Measurements from ENCODE around the gene SPTSSB. TPM values are rescaled to one million over a fixed set of nuclear protein-coding genes. Genes with fewer than 3 reads are reported as not detected.
A peak's percentile ranks its signal among the peaks of the same experiment; 100 is the strongest.

The SPTSSB gene
- total RNA-seq, 5 donors from 2014 or later (not counting 1 experiment from before 2014, with no cell fraction given): 0.12 to 2.3 (median 0.56) TPM

GRCh38 chr3:161406594-161407555 is 35.6 kb upstream of the SPTSSB start:
- peak in 14 of 35 experiments; percentile 2 to 45 (median 9) for DNase-seq
- H3K36me3 ChIP-seq (ENCODE audit: control insufficient read depth in 2 of 2, extremely low read depth in 1 of 2, insufficient read depth in 1 of 2, low read length in 1 of 2): no peaks in the 10 kb centered on the region
- H3K4me3 Mint-ChIP-seq: peak overlapping the region in 1 of 3 donors; percentile 25
- peaks cover 29 to 37% (median 31%) of the 10 kb centered on the region in 3 donors for H3K4me1 Mint-ChIP-seq
- H3K27ac Mint-ChIP-seq: no peak overlapping the region
- H3K27me3 ChIP-seq (replicated peaks in 1 of 2; ENCODE audit: control insufficient read depth in 2 of 2, extremely low read depth in 1 of 2, insufficient read depth in 2 of 2, low read length in 1 of 2): no peaks in the 10 kb centered on the region
- peaks cover 3 to 4% of the 10 kb centered on the region in 2 donors for H3K27me3 Mint-ChIP-seq
- H3K27ac ChIP-seq (ENCODE audit: low read length): no peak overlapping the region
- peaks cover 12 to 13% of the 10 kb centered on the region in 2 experiments for H3K4me1 ChIP-seq (ENCODE audit: control insufficient read depth in 1 of 2, extremely low read depth in 1 of 2, insufficient read depth in 2 of 2, low read length in 2 of 2)
- H3K9me3 ChIP-seq: no peaks in the 10 kb centered on the region
- H3K4me3 ChIP-seq (ENCODE audit: control insufficient read depth in 1 of 2, extremely low read depth in 1 of 2, low read length in 1 of 2): no peak overlapping the region
- POLR2A ChIA-PET: no interaction called here
- CTCF ChIA-PET: interaction anchor here (0.7 to 1.7 kb wide), 9 partner anchors 8 to 1714 kb away, joined by 3 to 6 read pairs (median 4); no protein-coding TSS in a partner anchor
- WGBS (ENCODE audit: insufficient coverage): no CpG with 5 or more reads among the region's 1 CpG
- ATAC-seq (replicated peaks in 1 of 4): peak in 3 of 4 experiments; percentile 63 to 87 (median 74)
- no peaks in the 10 kb centered on the region for H3K36me3 Mint-ChIP-seq
- H3K9me3 Mint-ChIP-seq: peaks cover 0 to 3% (median 0%) of the 10 kb centered on the region in 3 donors

GRCh38 chr3:161405836-161406235 is 34.5 kb upstream of the SPTSSB start:
- ChIA-PET POLR2A (no interaction called here), CTCF (interaction anchor here (0.6 to 1.7 kb wide), 4 partner anchors 9 to 183 kb away, joined by 3 to 4 read pairs (median 4); no protein-coding TSS in a partner anchor)
- no peak for DNase-seq
- Mint-ChIP-seq H3K36me3 (no peaks in the 10 kb centered on the region), H3K4me3 (peak overlapping the region in 1 of 3 donors; percentile 2), H3K27ac (no peak overlapping the region), H3K27me3 (peaks cover 0 to 2% of the 10 kb centered on the region in 2 donors), H3K4me1 (peaks cover 29 to 37% (median 31%) of the 10 kb centered on the region in 3 donors), H3K9me3 (peaks cover 0 to 3% (median 0%) of the 10 kb centered on the region in 3 donors)
- 85% methylated on average over 4 of the region's 4 CpGs for WGBS (ENCODE audit: insufficient coverage)
- peaks cover 12 to 13% of the 10 kb centered on the region in 2 experiments for H3K4me1 ChIP-seq (ENCODE audit: control insufficient read depth in 1 of 2, extremely low read depth in 1 of 2, insufficient read depth in 2 of 2, low read length in 2 of 2)
- H3K36me3 ChIP-seq (ENCODE audit: control insufficient read depth in 2 of 2, extremely low read depth in 1 of 2, insufficient read depth in 1 of 2, low read length in 1 of 2): no peaks in the 10 kb centered on the region
- no peak overlapping the region for H3K4me3 ChIP-seq (ENCODE audit: control insufficient read depth in 1 of 2, extremely low read depth in 1 of 2, low read length in 1 of 2)
- H3K27me3 ChIP-seq (replicated peaks in 1 of 2; ENCODE audit: control insufficient read depth in 2 of 2, extremely low read depth in 1 of 2, insufficient read depth in 2 of 2, low read length in 1 of 2): no peaks in the 10 kb centered on the region
- no peaks in the 10 kb centered on the region for H3K9me3 ChIP-seq
- H3K27ac ChIP-seq (ENCODE audit: low read length): no peak overlapping the region
- no peak for ATAC-seq (replicated peaks in 1 of 4)

- H3K9me3 Mint-ChIP-seq: peaks cover 0 to 3% (median 0%) of the 10 kb centered on the region in 3 donors
- H3K27me3 ChIP-seq (replicated peaks in 1 of 2; ENCODE audit: control insufficient read depth in 2 of 2, extremely low read depth in 1 of 2, insufficient read depth in 2 of 2, low read length in 1 of 2): no peaks in the 10 kb centered on the region
- peaks cover 12 to 13% of the 10 kb centered on the region in 2 experiments for H3K4me1 ChIP-seq (ENCODE audit: control insufficient read depth in 1 of 2, extremely low read depth in 1 of 2, insufficient read depth in 2 of 2, low read length in 2 of 2)
- H3K4me3 ChIP-seq (ENCODE audit: control insufficient read depth in 1 of 2, extremely low read depth in 1 of 2, low read length in 1 of 2): no peak overlapping the region
- H3K4me3 Mint-ChIP-seq: no peak overlapping the region
- WGBS (ENCODE audit: insufficient coverage): no CpG with 5 or more reads among the region's 1 CpG
- ChIA-PET CTCF (interaction anchor here in 1 of 2 donors (1.0 kb wide), 1 partner anchor 130 kb away, joined by 4 read pairs; no protein-coding TSS in a partner anchor), POLR2A (no interaction called here)
- no peak for DNase-seq
- no peak for ATAC-seq (replicated peaks in 1 of 4)
- H3K9me3 ChIP-seq: no peaks in the 10 kb centered on the region
- no peaks in the 10 kb centered on the region for H3K36me3 Mint-ChIP-seq
- H3K36me3 ChIP-seq (ENCODE audit: control insufficient read depth in 2 of 2, extremely low read depth in 1 of 2, insufficient read depth in 1 of 2, low read length in 1 of 2): no peaks in the 10 kb centered on the region
- no peaks in the 10 kb centered on the region for H3K27me3 Mint-ChIP-seq
- H3K4me1 Mint-ChIP-seq: peaks cover 29 to 37% (median 31%) of the 10 kb centered on the region in 3 donors
- H3K27ac Mint-ChIP-seq: no peak overlapping the region
- no peak overlapping the region for H3K27ac ChIP-seq (ENCODE audit: low read length)
Observed at GRCh38 chr3:161405087-161405486, 33.8 kb upstream of the SPTSSB start.

GRCh38 chr3:161403251-161403650 is 31.9 kb upstream of the SPTSSB start:
- no peaks in the 10 kb centered on the region for H3K36me3 Mint-ChIP-seq
- DNase-seq (no peak), ATAC-seq (replicated peaks in 1 of 4) (no peak)
- ChIA-PET POLR2A (no interaction called here), CTCF (interaction anchor here (0.6 to 1.1 kb wide), 3 partner anchors 10 to 127 kb away, joined by 3 to 4 read pairs (median 3); no protein-coding TSS in a partner anchor)
- peaks cover 0 to 3% (median 0%) of the 10 kb centered on the region in 3 donors for H3K9me3 Mint-ChIP-seq
- H3K27ac Mint-ChIP-seq: no peak overlapping the region
- H3K27me3 Mint-ChIP-seq: no peaks in the 10 kb centered on the region
- no peaks in the 10 kb centered on the region for H3K36me3 ChIP-seq (ENCODE audit: control insufficient read depth in 2 of 2, extremely low read depth in 1 of 2, insufficient read depth in 1 of 2, low read length in 1 of 2)
- H3K4me3 ChIP-seq (ENCODE audit: control insufficient read depth in 1 of 2, extremely low read depth in 1 of 2, low read length in 1 of 2): no peak overlapping the region
- H3K4me1 ChIP-seq (ENCODE audit: control insufficient read depth in 1 of 2, extremely low read depth in 1 of 2, insufficient read depth in 2 of 2, low read length in 2 of 2): peaks cover 12 to 13% of the 10 kb centered on the region in 2 experiments
- H3K4me1 Mint-ChIP-seq: peaks cover 30 to 41% (median 31%) of the 10 kb centered on the region in 3 donors
- H3K9me3 ChIP-seq: no peaks in the 10 kb centered on the region
- H3K4me3 Mint-ChIP-seq: no peak overlapping the region
- H3K27ac ChIP-seq (ENCODE audit: low read length): no peak overlapping the region
- H3K27me3 ChIP-seq (replicated peaks in 1 of 2; ENCODE audit: control insufficient read depth in 2 of 2, extremely low read depth in 1 of 2, insufficient read depth in 2 of 2, low read length in 1 of 2): no peaks in the 10 kb centered on the region

- Histone ChIP-seq H3K9me3 (no peaks in the 10 kb centered on the region), H3K36me3 (ENCODE audit: control insufficient read depth in 2 of 2, extremely low read depth in 1 of 2, insufficient read depth in 1 of 2, low read length in 1 of 2) (no peaks in the 10 kb centered on the region), H3K27ac (ENCODE audit: low read length) (no peak overlapping the region), H3K4me3 (ENCODE audit: control insufficient read depth in 1 of 2, extremely low read depth in 1 of 2, low read length in 1 of 2) (no peak overlapping the region), H3K27me3 (replicated peaks in 1 of 2; ENCODE audit: control insufficient read depth in 2 of 2, extremely low read depth in 1 of 2, insufficient read depth in 2 of 2, low read length in 1 of 2) (no peaks in the 10 kb centered on the region), H3K4me1 (ENCODE audit: control insufficient read depth in 1 of 2, extremely low read depth in 1 of 2, insufficient read depth in 2 of 2, low read length in 2 of 2) (peaks cover 4 to 8% of the 10 kb centered on the region in 2 experiments)
- POLR2A ChIA-PET: no interaction called here
- peaks cover 3 to 5% (median 4%) of the 10 kb centered on the region in 3 donors for H3K9me3 Mint-ChIP-seq
- no CpG with 5 or more reads among the region's 2 CpGs for WGBS (ENCODE audit: insufficient coverage)
- H3K27ac Mint-ChIP-seq: no peak overlapping the region
- H3K27me3 Mint-ChIP-seq: no peaks in the 10 kb centered on the region
- H3K4me3 Mint-ChIP-seq: no peak overlapping the region
- CTCF ChIA-PET: interaction anchor here in 1 of 2 donors (1.1 kb wide), 1 partner anchor 47 kb away, joined by 3 read pairs; no protein-coding TSS in a partner anchor
- DNase-seq (no peak), ATAC-seq (replicated peaks in 1 of 4) (no peak)
- H3K4me1 Mint-ChIP-seq: peaks cover 28 to 46% (median 33%) of the 10 kb centered on the region in 3 donors
- no peaks in the 10 kb centered on the region for H3K36me3 Mint-ChIP-seq
Observed at GRCh38 chr3:161401389-161401788, 30.1 kb upstream of the SPTSSB start.

- H3K27ac Mint-ChIP-seq: no peak overlapping the region
- DNase-seq (no peak), ATAC-seq (replicated peaks in 1 of 4) (no peak)
- H3K9me3 ChIP-seq: no peaks in the 10 kb centered on the region
- no peaks in the 10 kb centered on the region for H3K36me3 ChIP-seq (ENCODE audit: control insufficient read depth in 2 of 2, extremely low read depth in 1 of 2, insufficient read depth in 1 of 2, low read length in 1 of 2)
- peaks cover 2 to 4% of the 10 kb centered on the region in 2 experiments for H3K4me1 ChIP-seq (ENCODE audit: control insufficient read depth in 1 of 2, extremely low read depth in 1 of 2, insufficient read depth in 2 of 2, low read length in 2 of 2)
- peaks cover 26 to 46% (median 32%) of the 10 kb centered on the region in 3 donors for H3K4me1 Mint-ChIP-seq
- no peak overlapping the region for H3K4me3 ChIP-seq (ENCODE audit: control insufficient read depth in 1 of 2, extremely low read depth in 1 of 2, low read length in 1 of 2)
- no peaks in the 10 kb centered on the region for H3K27me3 Mint-ChIP-seq
- no peak overlapping the region for H3K4me3 Mint-ChIP-seq
- ChIA-PET POLR2A (no interaction called here), CTCF (interaction anchor here in 1 of 2 donors (0.6 kb wide), 1 partner anchor 35 kb away, joined by 3 read pairs; no protein-coding TSS in a partner anchor)
- 63% methylated on average over 2 of the region's 4 CpGs for WGBS (ENCODE audit: insufficient coverage)
- H3K27me3 ChIP-seq (replicated peaks in 1 of 2; ENCODE audit: control insufficient read depth in 2 of 2, extremely low read depth in 1 of 2, insufficient read depth in 2 of 2, low read length in 1 of 2): no peaks in the 10 kb centered on the region
- H3K36me3 Mint-ChIP-seq: no peaks in the 10 kb centered on the region
- no peak overlapping the region for H3K27ac ChIP-seq (ENCODE audit: low read length)
- H3K9me3 Mint-ChIP-seq: peaks cover 3 to 5% (median 4%) of the 10 kb centered on the region in 3 donors
Observed at GRCh38 chr3:161400650-161401049, 29.3 kb upstream of the SPTSSB start.
